ENCODE results near the gene ASS1. TPM values are rescaled to one million over a fixed set of nuclear protein-coding genes. Genes with fewer than 3 reads are reported as not detected.

Gene ASS1
- total and polyA plus RNA-seq, 2 of the 13 experiments (the other 11 are each of a cell fraction or from before 2014, with no cell fraction given), result 77.6 to 122 TPM

DNA sequence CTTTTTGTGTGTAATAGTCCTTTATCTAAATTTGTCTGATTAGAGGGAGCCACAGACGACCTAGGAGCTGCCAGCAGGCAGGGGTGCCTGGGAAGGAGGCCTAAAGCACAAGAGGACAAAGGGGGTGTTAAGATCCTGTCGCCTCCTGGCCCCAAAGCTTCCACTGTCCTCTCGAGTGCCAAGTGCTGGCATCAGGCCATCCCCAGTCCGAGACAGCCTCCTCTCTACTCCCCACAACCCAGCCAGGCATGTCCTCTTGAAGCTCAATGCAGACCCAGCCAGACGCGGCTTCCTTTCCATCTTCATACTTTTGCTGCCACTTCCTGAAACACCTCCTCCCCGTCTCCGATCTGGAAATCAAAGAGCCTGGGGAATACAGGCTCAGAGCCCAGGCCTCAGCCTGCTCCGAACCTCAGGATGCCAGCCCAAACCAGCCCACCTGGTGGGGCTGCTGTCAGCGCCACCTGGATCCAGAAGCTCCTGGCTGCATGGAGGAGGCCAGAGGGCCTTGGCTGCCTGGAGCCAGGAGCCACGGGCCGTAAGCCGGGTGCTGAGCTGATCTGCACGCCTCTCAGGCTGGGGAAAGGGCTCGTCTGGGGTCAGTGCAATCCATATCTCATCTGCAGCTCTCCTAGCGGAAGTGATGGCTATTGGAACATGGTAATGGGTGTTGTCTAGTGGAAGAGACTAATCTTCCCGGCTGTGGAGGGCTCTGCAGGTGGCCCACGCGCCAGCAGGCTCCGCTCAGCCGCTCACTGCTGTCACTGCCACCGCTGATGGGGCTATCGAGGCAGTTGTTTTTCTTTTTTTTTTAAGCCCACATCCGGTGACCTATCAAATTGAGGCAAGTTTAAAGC is 74.4 kb downstream of the ASS1 start (continued):
- TF ChIP-seq, protein P1, sequence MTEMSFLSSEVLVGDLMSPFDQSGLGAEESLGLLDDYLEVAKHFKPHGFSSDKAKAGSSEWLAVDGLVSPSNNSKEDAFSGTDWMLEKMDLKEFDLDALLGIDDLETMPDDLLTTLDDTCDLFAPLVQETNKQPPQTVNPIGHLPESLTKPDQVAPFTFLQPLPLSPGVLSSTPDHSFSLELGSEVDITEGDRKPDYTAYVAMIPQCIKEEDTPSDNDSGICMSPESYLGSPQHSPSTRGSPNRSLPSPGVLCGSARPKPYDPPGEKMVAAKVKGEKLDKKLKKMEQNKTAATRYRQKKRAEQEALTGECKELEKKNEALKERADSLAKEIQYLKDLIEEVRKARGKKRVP (CRISPR knock-in tag; IDR thresholded peaks at IDR 0.05), result no peak
- TF ChIP-seq, protein P2, sequence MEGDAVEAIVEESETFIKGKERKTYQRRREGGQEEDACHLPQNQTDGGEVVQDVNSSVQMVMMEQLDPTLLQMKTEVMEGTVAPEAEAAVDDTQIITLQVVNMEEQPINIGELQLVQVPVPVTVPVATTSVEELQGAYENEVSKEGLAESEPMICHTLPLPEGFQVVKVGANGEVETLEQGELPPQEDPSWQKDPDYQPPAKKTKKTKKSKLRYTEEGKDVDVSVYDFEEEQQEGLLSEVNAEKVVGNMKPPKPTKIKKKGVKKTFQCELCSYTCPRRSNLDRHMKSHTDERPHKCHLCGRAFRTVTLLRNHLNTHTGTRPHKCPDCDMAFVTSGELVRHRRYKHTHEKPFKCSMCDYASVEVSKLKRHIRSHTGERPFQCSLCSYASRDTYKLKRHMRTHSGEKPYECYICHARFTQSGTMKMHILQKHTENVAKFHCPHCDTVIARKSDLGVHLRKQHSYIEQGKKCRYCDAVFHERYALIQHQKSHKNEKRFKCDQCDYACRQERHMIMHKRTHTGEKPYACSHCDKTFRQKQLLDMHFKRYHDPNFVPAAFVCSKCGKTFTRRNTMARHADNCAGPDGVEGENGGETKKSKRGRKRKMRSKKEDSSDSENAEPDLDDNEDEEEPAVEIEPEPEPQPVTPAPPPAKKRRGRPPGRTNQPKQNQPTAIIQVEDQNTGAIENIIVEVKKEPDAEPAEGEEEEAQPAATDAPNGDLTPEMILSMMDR (CRISPR knock-in tag; IDR thresholded peaks at IDR 0.05), result peak; percentile 53
- TF ChIP-seq ZNF768 (CRISPR knock-in tag; IDR thresholded peaks at IDR 0.05) (0 out of 2 replicates have a peak, but pooled peaks have one; percentile 12), RAD21 (CRISPR knock-in tag; IDR thresholded peaks at IDR 0.05) (peak; percentile 48; the same call in 1 of the 2 replicates), STAG1 (CRISPR knock-in tag; IDR thresholded peaks at IDR 0.05) (peak; percentile 60), SP1 (IDR thresholded peaks at IDR 0.05) (no peak), SP1 (CRISPR knock-in tag; IDR thresholded peaks at IDR 0.05) (no peak), PAF1 (CRISPR knock-in tag; IDR thresholded peaks at IDR 0.05) (no peak), KAT8 (CRISPR knock-in tag; IDR thresholded peaks at IDR 0.05) (no peak), ZFX (CRISPR knock-in tag; IDR thresholded peaks at IDR 0.05; ENCODE audit: low read depth) (0 out of 2 replicates have a peak, but pooled peaks have one; percentile 34)
- TF ChIP-seq, protein P3, sequence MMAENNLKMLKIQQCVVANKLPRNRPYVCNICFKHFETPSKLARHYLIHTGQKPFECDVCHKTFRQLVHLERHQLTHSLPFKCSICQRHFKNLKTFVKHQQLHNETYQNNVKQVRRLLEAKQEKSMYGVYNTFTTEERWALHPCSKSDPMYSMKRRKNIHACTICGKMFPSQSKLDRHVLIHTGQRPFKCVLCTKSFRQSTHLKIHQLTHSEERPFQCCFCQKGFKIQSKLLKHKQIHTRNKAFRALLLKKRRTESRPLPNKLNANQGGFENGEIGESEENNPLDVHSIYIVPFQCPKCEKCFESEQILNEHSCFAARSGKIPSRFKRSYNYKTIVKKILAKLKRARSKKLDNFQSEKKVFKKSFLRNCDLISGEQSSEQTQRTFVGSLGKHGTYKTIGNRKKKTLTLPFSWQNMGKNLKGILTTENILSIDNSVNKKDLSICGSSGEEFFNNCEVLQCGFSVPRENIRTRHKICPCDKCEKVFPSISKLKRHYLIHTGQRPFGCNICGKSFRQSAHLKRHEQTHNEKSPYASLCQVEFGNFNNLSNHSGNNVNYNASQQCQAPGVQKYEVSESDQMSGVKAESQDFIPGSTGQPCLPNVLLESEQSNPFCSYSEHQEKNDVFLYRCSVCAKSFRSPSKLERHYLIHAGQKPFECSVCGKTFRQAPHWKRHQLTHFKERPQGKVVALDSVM (CRISPR knock-in tag; IDR thresholded peaks at IDR 0.05), result 0 out of 2 replicates have a peak, but pooled peaks have one; percentile 1
- TF ChIP-seq, protein P4, sequence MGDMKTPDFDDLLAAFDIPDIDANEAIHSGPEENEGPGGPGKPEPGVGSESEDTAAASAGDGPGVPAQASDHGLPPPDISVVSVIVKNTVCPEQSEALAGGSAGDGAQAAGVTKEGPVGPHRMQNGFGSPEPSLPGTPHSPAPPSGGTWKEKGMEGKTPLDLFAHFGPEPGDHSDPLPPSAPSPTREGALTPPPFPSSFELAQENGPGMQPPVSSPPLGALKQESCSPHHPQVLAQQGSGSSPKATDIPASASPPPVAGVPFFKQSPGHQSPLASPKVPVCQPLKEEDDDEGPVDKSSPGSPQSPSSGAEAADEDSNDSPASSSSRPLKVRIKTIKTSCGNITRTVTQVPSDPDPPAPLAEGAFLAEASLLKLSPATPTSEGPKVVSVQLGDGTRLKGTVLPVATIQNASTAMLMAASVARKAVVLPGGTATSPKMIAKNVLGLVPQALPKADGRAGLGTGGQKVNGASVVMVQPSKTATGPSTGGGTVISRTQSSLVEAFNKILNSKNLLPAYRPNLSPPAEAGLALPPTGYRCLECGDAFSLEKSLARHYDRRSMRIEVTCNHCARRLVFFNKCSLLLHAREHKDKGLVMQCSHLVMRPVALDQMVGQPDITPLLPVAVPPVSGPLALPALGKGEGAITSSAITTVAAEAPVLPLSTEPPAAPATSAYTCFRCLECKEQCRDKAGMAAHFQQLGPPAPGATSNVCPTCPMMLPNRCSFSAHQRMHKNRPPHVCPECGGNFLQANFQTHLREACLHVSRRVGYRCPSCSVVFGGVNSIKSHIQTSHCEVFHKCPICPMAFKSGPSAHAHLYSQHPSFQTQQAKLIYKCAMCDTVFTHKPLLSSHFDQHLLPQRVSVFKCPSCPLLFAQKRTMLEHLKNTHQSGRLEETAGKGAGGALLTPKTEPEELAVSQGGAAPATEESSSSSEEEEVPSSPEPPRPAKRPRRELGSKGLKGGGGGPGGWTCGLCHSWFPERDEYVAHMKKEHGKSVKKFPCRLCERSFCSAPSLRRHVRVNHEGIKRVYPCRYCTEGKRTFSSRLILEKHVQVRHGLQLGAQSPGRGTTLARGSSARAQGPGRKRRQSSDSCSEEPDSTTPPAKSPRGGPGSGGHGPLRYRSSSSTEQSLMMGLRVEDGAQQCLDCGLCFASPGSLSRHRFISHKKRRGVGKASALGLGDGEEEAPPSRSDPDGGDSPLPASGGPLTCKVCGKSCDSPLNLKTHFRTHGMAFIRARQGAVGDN (CRISPR knock-in tag; IDR thresholded peaks at IDR 0.05), result peak; percentile 48
- TF ChIP-seq, protein P5, sequence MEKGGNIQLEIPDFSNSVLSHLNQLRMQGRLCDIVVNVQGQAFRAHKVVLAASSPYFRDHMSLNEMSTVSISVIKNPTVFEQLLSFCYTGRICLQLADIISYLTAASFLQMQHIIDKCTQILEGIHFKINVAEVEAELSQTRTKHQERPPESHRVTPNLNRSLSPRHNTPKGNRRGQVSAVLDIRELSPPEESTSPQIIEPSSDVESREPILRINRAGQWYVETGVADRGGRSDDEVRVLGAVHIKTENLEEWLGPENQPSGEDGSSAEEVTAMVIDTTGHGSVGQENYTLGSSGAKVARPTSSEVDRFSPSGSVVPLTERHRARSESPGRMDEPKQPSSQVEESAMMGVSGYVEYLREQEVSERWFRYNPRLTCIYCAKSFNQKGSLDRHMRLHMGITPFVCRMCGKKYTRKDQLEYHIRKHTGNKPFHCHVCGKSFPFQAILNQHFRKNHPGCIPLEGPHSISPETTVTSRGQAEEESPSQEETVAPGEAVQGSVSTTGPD (CRISPR knock-in tag; IDR thresholded peaks at IDR 0.05), result no peak

Measured in HepG2 (cell line).